IMR-90 (cell line): ENCODE measurements around the gene RNF217. TPM values are rescaled to one million over a fixed set of nuclear protein-coding genes. Genes with fewer than 3 reads are reported as not detected.

Source experiments
- ATAC-seq: fragments of 200-7000 bp; cut with Tn5 transposase; 2 replicates; pipeline ENCODE4 v1.9.1; 2020; ENCODE audit warnings: low read depth, mild to moderate bottlenecking, moderate library complexity
- BruUV-seq: library from RNA; stranded (reverse); fragments of 400-500 nt; replicated peaks from 2 replicates; lab custom pipeline; 2021; lab: Mats Ljungman, UMichigan
- CTCF ChIA-PET: fragments of 300-600 bp; formaldehyde crosslinking; extraction: SDS; loops from one replicate; lab custom pipeline; 2021; ENCODE audit warnings: antibody characterized with exemption; lab: Yijun Ruan, JAX
- POLR2A ChIA-PET: fragments of 300-600 bp; sonication (Branson Sonifier 250); formaldehyde crosslinking; loops from one replicate; lab custom pipeline; 2022; ENCODE audit warnings: antibody characterized with exemption; ENCODE audit not compliant: unreplicated experiment; lab: Charles Lee
- DNase-seq: peaks from one replicate; pipeline ENCODE4 v3.0.0; 2013
- H2AFZ ChIP-seq: replicated peaks from 2 replicates; pipeline ENCODE3; 2013; ENCODE audit warnings: low read length, mild to moderate bottlenecking; ENCODE audit not compliant: poor library complexity
- H2AK5ac ChIP-seq: 2 replicates; pipeline ENCODE4 v1.6.1; 2013; ENCODE audit warnings: low read depth, low read length, inconsistent platforms
- H2AK9ac ChIP-seq: replicated peaks from 2 replicates; pipeline ENCODE3; 2013; ENCODE audit warnings: mild to moderate bottlenecking, low read depth, low read length, moderate library complexity; ENCODE audit not compliant: poor library complexity
- H2BK120ac ChIP-seq: 2 replicates; pipeline ENCODE4 v1.6.1; 2013; ENCODE audit warnings: low read depth, low read length, inconsistent platforms
- H2BK15ac ChIP-seq: 3 replicates; pipeline ENCODE4 v1.6.1; 2013; ENCODE audit warnings: low read depth, low read length, inconsistent platforms
- H2BK20ac ChIP-seq: 2 replicates; pipeline ENCODE4 v1.6.1; 2013; ENCODE audit warnings: low read depth, mild to moderate bottlenecking, inconsistent platforms, low read length, moderate library complexity
- H2BK5ac ChIP-seq: 2 replicates; pipeline ENCODE4 v1.6.1; 2013; ENCODE audit warnings: mild to moderate bottlenecking, low read depth, low read length, inconsistent platforms; ENCODE audit not compliant: poor library complexity, severe bottlenecking
- H3K14ac ChIP-seq: replicated peaks from 2 replicates; pipeline ENCODE4 v1.6.1; 2013; ENCODE audit warnings: low read depth, low read length, inconsistent platforms
- H3K18ac ChIP-seq: 2 replicates; pipeline ENCODE4 v1.6.1; 2013; ENCODE audit warnings: low read depth, low read length, control low read depth
- H3K23ac ChIP-seq: 2 replicates; pipeline ENCODE4 v1.6.1; 2013; ENCODE audit warnings: low read depth, low read length, inconsistent platforms
- H3K27ac ChIP-seq: 2 replicates; pipeline ENCODE4 v1.5.1; 2013; ENCODE audit warnings: mild to moderate bottlenecking, control low read depth, low read length; ENCODE audit not compliant: insufficient read depth
- H3K27me3 ChIP-seq: 2 replicates; pipeline ENCODE4 v1.6.1; 2013; ENCODE audit warnings: low read length; ENCODE audit not compliant: control insufficient read depth, insufficient read depth
- H3K36me3 ChIP-seq: 2 replicates; pipeline ENCODE4 v1.6.1; 2013; ENCODE audit warnings: low read length, mixed read lengths; ENCODE audit not compliant: control insufficient read depth, insufficient read depth
- H3K4ac ChIP-seq: 2 replicates; pipeline ENCODE4 v1.6.1; 2013; ENCODE audit warnings: low read depth, low read length, inconsistent platforms
- H3K4me1 ChIP-seq: 2 replicates; pipeline ENCODE4 v1.6.1; 2013; ENCODE audit warnings: low read length, mixed read lengths; ENCODE audit not compliant: control insufficient read depth, insufficient read depth
- H3K4me2 ChIP-seq: 2 replicates; pipeline ENCODE4 v1.6.1; 2013; ENCODE audit warnings: low read depth, mild to moderate bottlenecking, control low read depth, low read length, moderate library complexity
- H3K4me3 ChIP-seq: 2 replicates; pipeline ENCODE4 v1.5.1; 2013; ENCODE audit warnings: low read depth, mild to moderate bottlenecking, control low read depth, low read length, moderate library complexity; ENCODE audit not compliant: insufficient read depth
- H3K56ac ChIP-seq: 2 replicates; pipeline ENCODE4 v1.6.1; 2013; ENCODE audit warnings: low read length, inconsistent platforms; ENCODE audit not compliant: insufficient read depth; ENCODE audit errors: extremely low read depth
- H3K79me1 ChIP-seq, 2 experiments: 2 replicates each; pipeline ENCODE4 v1.6.1; 2013; ENCODE audit warnings: low read length in 2 of 2, inconsistent platforms in 1 of 2, low read depth in 1 of 2
- H3K9ac ChIP-seq: 2 replicates; pipeline ENCODE4 v1.6.1; 2013; ENCODE audit warnings: low read depth, low read length, control low read depth
- H3K9me1 ChIP-seq: 2 replicates; pipeline ENCODE4 v1.6.1; 2013; ENCODE audit warnings: low read length, inconsistent platforms; ENCODE audit not compliant: insufficient read depth
- H3K9me3 ChIP-seq: 2 replicates; pipeline ENCODE4 v1.6.1; 2013; ENCODE audit warnings: low read length; ENCODE audit not compliant: control insufficient read depth, insufficient read depth
- H4K20me1 ChIP-seq: 2 replicates; pipeline ENCODE4 v1.6.1; 2013; ENCODE audit warnings: low read length, inconsistent platforms; ENCODE audit not compliant: insufficient read depth
- H4K5ac ChIP-seq: 2 replicates; pipeline ENCODE4 v1.6.1; 2013; ENCODE audit warnings: mild to moderate bottlenecking, low read depth, low read length, control low read depth
- H4K8ac ChIP-seq, 2 experiments: 2 replicates each; pipeline ENCODE4 v1.6.1; 2013; ENCODE audit warnings: low read depth in 2 of 2, low read length in 2 of 2, control low read depth in 1 of 2, inconsistent platforms in 1 of 2
- H4K91ac ChIP-seq: 2 replicates; pipeline ENCODE4 v1.6.1; 2013; ENCODE audit warnings: low read depth, low read length, inconsistent platforms; ENCODE audit not compliant: insufficient read depth
- BHLHE40 ChIP-seq: fragments of 150-350 bp; IDR thresholded peaks from 2 replicates; pipeline ENCODE4 v1.6.1; 2016; ENCODE audit warnings: mild to moderate bottlenecking, low read depth, low read length
- CEBPB ChIP-seq: IDR thresholded peaks from 2 replicates; pipeline ENCODE4 v1.6.1; 2012; ENCODE audit warnings: low read depth, low read length, improper control_type of control experiment
- CHD1 ChIP-seq: IDR thresholded peaks from 2 replicates; pipeline ENCODE4 v1.6.1; 2012; ENCODE audit warnings: low read depth, low read length, improper control_type of control experiment
- CTCF ChIP-seq: conservative IDR thresholded peaks from 2 replicates; pipeline ENCODE4 v1.5.1; 2012; ENCODE audit warnings: mild to moderate bottlenecking, low read depth, low read length, improper control_type of control experiment
- ELK1 ChIP-seq: fragments of 150-350 bp; IDR thresholded peaks from 2 replicates; pipeline ENCODE4 v1.6.1; 2016; ENCODE audit warnings: low read depth, mild to moderate bottlenecking, low read length, moderate library complexity, borderline replicate concordance
- FOS ChIP-seq: fragments of 150-350 bp; IDR thresholded peaks from 2 replicates; pipeline ENCODE4 v1.6.1; 2016; ENCODE audit warnings: low read depth, low read length
- MAFK ChIP-seq: IDR thresholded peaks from 2 replicates; pipeline ENCODE4 v1.6.1; 2012; ENCODE audit warnings: low read depth, low read length, improper control_type of control experiment
- MAZ ChIP-seq: IDR thresholded peaks from 2 replicates; pipeline ENCODE4 v1.6.1; 2012; ENCODE audit warnings: low read depth, mild to moderate bottlenecking, low read length, improper control_type of control experiment, moderate library complexity, borderline replicate concordance
- MXI1 ChIP-seq: IDR thresholded peaks from 2 replicates; pipeline ENCODE4 v1.6.1; 2012; ENCODE audit warnings: low read depth, mild to moderate bottlenecking, low read length, moderate library complexity, borderline replicate concordance
- NFE2L2 ChIP-seq: fragments of 150-350 bp; IDR thresholded peaks from 2 replicates; pipeline ENCODE4 v1.6.1; 2016; ENCODE audit warnings: low read depth, mild to moderate bottlenecking, low read length
- POLR2A ChIP-seq: IDR thresholded peaks from 2 replicates; pipeline ENCODE4 v1.6.1; 2012; ENCODE audit warnings: mild to moderate bottlenecking, low read depth, low read length
- RAD21 ChIP-seq: IDR thresholded peaks from 2 replicates; pipeline ENCODE4 v1.6.1; 2012; ENCODE audit warnings: low read length, improper control_type of control experiment
- RCOR1 ChIP-seq: IDR thresholded peaks from 2 replicates; pipeline ENCODE4 v1.6.1; 2012; ENCODE audit warnings: mild to moderate bottlenecking, low read length, improper control_type of control experiment; ENCODE audit not compliant: insufficient replicate concordance
- RFX5 ChIP-seq: IDR thresholded peaks from 2 replicates; pipeline ENCODE4 v1.8.0; 2012; ENCODE audit warnings: low read depth, mild to moderate bottlenecking, low read length, moderate library complexity
- SMC3 ChIP-seq: fragments of 150-350 bp; IDR thresholded peaks from 2 replicates; pipeline ENCODE4 v1.6.1; 2016; ENCODE audit warnings: low read depth, mild to moderate bottlenecking, antibody characterized with exemption, low read length, moderate library complexity
- USF2 ChIP-seq: fragments of 150-350 bp; IDR thresholded peaks from 2 replicates; pipeline ENCODE4 v1.6.1; 2017; ENCODE audit warnings: mild to moderate bottlenecking, antibody characterized with exemption, low read length, low read depth
- WGBS, 2 experiments: methylation state at CpG; one replicate each; pipeline versions ENCODE4 v1.1.5 to v1.1.7; 2013; ENCODE audit warnings: missing lambda C conversion rate in 2 of 2; ENCODE audit not compliant: insufficient read length in 1 of 2; ENCODE audit errors: extremely low coverage in 2 of 2; 5-methylcytosine and 5-hydroxymethylcytosine counted together
- dilution Hi-C: fragments of 300-500 bp; cut with HindIII; formaldehyde crosslinking; loops from one replicate; pipeline ENCODE4 v1.14.3; 2018; ENCODE audit warnings: low sequenced_read_pairs; ENCODE audit not compliant: unreplicated experiment
- in situ Hi-C: fragments of 300-500 bp; cut with MboI; formaldehyde crosslinking; loops from 3 replicates; pipeline ENCODE4 v1.14.3; 2019; ENCODE audit warnings: low sequenced_read_pairs, inconsistent platforms, mixed read lengths
- intact Hi-C: fragments of 100-400 bp; cut with micrococcal nuclease; formaldehyde crosslinking; loops from 2 replicates; pipeline ENCODE4 v1.10.0; 2022
- polyA plus RNA-seq, 3 experiments: library from polyadenylated mRNA; depleted of rRNA; stranded (reverse); fragments of >200 nt; gene quantifications; 2 replicates each; pipeline ENCODE4 v1.2.3, GENCODE V29; 2012; ENCODE audit warnings: low replicate concordance in 1 of 3
- total RNA-seq: library from RNA; depleted of rRNA; stranded (reverse); fragments of >200 nt; gene quantifications from 2 replicates; pipeline ENCODE4 v1.2.3, GENCODE V29; 2012

RNF217 gene
- total and polyA plus RNA-seq, 2 of the 4 experiments (the other 2 are of a cell fraction), result 11.7 to 20.4 TPM

GRCh38 chr6:125038925-125039324, 76.7 kb downstream of the RNF217 start:
- Histone ChIP-seq H3K4me3 (no peak overlapping the region), H2BK5ac (no peak overlapping the region), H2AK9ac (no peak overlapping the region), H2BK120ac (no peak overlapping the region), H3K79me1 (peaks cover 28 to 39% of the 10 kb centered on the region in 2 experiments), H3K18ac (no peak overlapping the region), H2BK15ac (no peak overlapping the region), H3K14ac (no peak overlapping the region), H3K23ac (no peak overlapping the region), H2BK20ac (no peak overlapping the region), H3K36me3 (no peaks in the 10 kb centered on the region), H3K27ac (no peak overlapping the region), H2AFZ (no peak overlapping the region), H3K9me1 (peaks cover 8% of the 10 kb centered on the region; the same call in 1 of the 2 replicates), H4K91ac (no peak overlapping the region), H2AK5ac (no peak overlapping the region), H4K8ac (no peak overlapping the region), H3K9ac (no peak overlapping the region), H3K27me3 (no peaks in the 10 kb centered on the region), H3K4ac (no peak overlapping the region), H4K20me1 (peaks cover 23% of the 10 kb centered on the region; the same call in 1 of the 2 replicates), H3K4me1 (peaks cover 3% of the 10 kb centered on the region; the same call in 1 of the 2 replicates), H4K5ac (no peak overlapping the region), H3K4me2 (no peak overlapping the region), H3K56ac (no peak overlapping the region), H3K9me3 (peaks cover 2% of the 10 kb centered on the region; the same call in 1 of the 2 replicates)
- in situ Hi-C loops, result no loop called here
- intact Hi-C loops, result no loop called here
- ATAC-seq (no peak), DNase-seq (no peak)
- POLR2A ChIA-PET, result no interaction called here
- dilution Hi-C loops, result no loop called here
- CTCF ChIA-PET, result no interaction called here
- TF ChIP-seq BHLHE40, result no peak
- TF ChIP-seq MAFK, result no peak
- no peak for TF ChIP-seq USF2
- no peak for TF ChIP-seq CHD1
- TF ChIP-seq CTCF, result no peak
- TF ChIP-seq MXI1, result no peak
- TF ChIP-seq SMC3, result no peak
- no peak for TF ChIP-seq RCOR1
- TF ChIP-seq RFX5, result no peak
- TF ChIP-seq FOS, result no peak
- TF ChIP-seq POLR2A, result no peak
- TF ChIP-seq CEBPB, result no peak
- no peak for TF ChIP-seq NFE2L2
- TF ChIP-seq MAZ, result no peak
- no peak for TF ChIP-seq RAD21
- no peak for TF ChIP-seq ELK1
- no TSS peak for BruUV-seq
- no CpG with 5 or more reads among the region's 2 CpGs for WGBS, 2 experiments
